HG03025 (cell line): Measurements from ENCODE around the gene TEKT3.

ENCODE experiments used
- ATAC-seq: cut with Tn5 transposase; IDR thresholded peaks from one replicate; pipeline ENCODE4 v1.9.1; 2021; ENCODE audit warnings: mild to moderate bottlenecking, moderate library complexity; ENCODE audit not compliant: unreplicated experiment, low FRiP score

Gene TEKT3

DNA sequence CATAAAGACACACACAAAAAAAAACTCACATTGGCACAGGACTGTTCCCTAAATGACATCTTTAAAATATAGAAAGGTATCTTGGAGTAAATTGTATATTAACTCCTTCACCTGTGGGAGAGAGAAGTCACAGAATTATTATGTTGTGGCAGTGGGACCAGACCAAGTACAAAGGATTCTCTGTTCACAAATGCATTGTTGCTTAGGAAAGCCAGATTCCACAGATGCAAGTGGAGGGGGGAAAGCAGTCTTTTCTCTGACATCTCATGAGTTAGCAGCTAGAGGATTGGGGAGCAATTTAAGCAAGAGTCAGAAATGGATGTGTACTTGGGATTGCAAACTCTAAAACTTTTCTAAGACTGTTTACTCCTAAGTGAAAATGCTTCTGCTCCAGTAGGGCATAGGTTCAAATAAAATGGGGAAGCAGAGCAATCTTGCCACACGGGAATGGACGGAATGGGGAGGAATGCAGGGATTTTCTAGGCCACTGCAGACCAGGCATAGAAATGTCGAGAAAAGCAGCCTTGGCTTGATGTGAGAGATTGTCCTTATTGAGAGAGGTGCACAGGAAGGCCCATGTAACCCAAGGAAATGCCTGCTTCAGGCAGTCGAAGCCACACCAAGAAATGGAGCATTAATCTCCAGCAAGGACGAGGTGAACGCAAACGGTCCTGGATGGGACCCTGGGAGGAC is 72.2 kb downstream of the TEKT3 start:
- ATAC-seq, result no peak

DNA sequence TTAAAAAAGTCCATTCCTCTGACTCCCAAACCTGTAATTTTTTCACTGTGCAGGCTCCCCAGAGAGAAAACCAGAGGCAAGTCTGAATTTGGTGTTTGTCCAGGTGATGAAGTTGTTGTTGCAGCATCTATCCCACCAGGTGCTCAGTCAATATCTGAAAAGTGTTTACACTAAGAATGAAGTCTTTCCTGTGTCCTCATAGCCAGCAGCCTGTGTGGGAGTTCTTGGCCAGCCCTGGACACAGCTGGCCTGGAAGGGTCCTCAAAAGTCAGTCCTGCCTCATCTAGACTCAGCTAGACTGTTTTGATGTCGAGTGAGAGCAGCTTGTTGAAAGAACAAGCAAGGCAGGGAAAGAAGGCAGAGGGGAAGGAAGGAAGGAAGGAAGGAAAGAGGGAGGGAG is 72.9 kb downstream of the TEKT3 start:
- ATAC-seq, result no peak

DNA sequence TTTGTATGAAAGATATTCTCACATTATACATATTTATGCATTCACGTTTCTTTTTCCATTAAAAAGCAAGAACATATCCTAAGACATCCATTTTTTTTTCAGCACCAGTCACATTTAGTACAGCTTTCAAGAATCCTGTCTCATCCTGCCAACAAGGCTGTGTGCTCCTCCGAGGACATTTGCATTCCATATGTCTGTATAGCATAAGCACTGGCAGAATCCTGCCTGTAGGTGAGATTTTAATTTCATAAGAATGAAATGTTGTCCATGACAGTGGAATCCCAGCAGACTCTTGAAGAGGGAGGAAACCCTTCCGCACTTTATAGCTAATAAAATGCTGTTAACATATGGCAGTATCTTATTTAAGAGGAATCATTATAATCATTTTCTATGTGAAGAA is 73.4 kb downstream of the TEKT3 start:
- no peak for ATAC-seq

DNA sequence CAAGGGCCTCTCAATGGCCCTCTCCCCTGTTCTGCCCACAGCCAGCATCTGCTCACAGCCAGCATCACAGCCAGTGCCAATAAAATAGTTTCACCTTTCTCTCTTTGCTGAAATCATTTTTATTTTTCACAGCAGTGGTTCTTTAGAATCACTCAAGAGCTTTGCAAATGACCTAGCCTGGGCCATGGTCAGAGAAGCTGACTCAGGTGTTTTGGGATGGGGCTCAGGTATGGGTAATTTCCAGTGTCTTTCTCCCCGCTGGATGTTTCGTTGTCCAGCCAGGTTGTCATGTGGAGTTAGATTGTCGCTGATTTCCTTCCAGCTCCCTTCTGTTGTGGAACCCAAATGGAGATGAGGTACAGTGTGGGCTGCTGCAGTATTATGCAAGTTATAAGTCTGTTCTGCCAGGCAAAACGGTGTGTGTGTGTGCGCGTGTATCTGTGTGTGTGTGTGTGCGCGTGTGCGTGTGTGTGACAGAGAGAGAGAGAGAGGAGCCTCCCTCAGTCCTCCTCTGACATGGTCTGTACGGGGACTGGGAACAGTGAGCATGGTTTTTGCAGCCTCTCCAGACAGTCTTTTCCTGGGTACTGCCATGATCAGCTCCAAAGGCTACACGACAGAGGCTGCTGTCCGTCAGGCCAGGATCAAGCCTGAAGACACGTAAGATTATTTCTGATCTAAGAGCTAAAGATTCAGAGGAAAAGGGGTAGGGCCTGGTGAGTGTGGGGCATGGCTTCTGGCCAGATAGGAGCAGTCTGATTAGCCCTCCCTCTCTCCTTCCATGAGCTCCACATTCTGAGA is 74.9 kb downstream of the TEKT3 start:
- ATAC-seq, result no peak

DNA sequence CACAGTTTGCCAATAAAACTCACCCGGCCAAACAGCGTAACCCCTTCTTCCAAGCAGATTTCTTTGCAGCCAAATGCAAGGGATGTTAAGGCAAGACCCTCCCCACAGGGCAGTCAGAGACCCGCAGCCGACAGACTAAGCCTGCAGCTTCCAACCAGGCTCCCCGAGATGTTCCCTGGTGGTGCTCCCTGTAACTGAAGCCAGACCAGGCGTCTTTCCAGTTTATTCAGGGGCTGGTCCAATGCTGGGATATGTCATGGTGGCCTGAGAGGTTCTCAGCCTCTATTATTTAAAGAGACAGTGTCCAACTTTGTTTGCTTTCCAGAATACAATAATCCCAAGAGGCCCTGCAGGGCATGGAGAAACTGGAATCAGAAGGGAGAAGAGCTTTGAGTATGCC is 76.3 kb downstream of the TEKT3 start, which contains the start of gene PMP22:
Gene PMP22, minus strand, starts transcription at position 196 of the 400 bp plus-strand sequence. CDS start 4,599 bp downstream, outside the sequence.
- ATAC-seq, result no peak

DNA sequence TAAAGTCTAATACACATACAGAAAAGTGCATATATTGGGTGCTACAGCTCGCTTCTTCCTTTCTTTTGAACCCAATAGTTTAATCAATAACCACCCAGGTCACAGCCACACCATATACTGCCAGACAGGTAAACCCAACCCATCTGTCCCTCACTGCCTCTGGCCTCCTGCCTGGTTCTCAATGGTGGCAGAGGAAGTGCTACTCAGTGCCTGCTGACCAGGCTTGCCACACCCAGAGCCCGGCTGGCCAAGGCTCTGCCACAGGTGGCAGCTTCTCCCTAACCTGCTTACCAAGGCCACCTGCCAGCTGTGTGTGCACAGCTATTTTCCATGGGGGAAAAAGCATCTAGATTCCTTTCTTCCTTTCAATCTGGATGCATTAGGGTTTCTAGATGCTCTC is 76.9 kb downstream of the TEKT3 start:
- ATAC-seq, result no peak

DNA sequence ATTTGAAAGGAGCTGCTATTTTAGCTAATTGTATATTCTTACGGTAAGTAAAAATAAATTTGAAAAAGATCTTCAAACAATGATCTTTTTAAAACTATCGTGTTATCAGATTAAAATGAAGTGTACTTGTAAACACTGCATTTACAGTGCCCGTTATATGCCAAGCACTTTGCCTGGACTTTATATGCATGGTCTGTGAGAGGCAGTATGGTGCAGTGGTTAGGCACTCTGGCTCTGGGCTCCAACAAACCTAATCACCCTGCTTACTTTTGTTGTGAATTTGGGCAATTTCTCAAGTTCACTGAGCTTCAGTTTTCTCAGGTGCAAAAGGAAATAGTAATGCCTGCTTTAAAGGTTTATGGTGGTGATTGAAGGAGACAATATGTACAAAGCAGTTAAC is 77.7 kb downstream of the TEKT3 start:
- ATAC-seq, result no peak

DNA sequence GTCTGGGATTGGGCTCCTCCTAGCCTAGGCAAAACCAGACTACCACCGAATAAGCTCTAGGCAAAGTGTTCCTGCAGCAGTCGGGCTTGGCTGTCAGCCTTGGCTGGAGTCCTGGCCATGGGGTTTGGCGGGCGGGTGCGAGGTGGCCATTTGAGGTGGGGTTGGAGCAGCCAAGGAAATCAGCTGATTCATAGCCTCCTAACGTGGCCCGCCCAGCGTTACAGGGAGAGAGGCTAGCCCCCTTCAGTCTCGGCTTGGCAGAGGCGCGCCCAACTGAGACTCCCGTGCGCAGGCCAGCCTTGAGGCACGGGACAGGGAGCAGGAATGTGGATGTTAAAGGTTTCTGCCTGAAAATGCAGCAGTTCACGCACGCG is 78.2 kb downstream of the TEKT3 start:
- ATAC-seq, result no peak

DNA sequence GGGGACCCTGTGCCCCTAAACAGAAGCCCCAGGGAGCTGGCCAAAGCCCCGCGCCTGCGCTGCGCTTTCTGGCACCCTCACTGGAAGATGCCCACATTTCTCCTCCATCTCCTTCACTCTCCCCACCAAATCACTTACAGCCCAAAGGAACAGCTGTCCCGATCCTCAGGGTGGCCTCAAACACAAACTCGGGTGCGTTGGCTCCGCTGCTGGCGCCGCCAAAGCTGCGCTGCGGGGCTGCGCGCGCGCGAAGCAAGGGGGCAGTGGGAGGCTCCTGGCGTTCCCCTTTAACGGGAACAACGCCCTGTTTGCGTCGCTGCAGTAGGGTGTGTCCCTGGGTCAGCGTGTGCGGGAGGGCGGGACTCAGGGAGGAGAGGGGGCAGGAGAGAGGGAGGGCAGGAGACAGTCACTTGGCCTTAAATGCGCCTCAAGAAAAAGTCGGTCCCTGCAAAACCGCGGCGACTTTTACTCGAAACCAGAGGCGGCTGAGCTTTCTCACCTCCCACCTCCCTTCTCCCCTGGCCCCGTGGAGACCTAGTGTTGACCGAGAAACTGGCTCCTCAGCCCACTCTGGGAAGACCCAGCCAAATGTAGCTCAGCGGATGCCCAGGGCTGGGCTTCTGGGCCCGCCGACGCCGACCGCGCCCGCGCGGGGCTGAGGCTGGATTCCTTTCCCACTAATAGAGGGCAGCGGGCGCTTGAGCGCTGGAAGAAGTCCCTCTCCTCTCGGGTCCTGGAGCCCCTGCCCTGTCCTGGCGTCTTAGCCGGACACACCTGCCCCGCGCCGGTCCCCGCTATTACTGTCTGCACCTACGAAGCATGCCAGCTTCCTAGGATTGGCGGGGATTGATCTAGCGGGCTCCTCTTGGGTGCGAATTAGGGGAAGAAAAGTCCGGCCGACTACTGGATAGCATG is 78.8 kb downstream of the TEKT3 start:
- no peak for ATAC-seq

DNA sequence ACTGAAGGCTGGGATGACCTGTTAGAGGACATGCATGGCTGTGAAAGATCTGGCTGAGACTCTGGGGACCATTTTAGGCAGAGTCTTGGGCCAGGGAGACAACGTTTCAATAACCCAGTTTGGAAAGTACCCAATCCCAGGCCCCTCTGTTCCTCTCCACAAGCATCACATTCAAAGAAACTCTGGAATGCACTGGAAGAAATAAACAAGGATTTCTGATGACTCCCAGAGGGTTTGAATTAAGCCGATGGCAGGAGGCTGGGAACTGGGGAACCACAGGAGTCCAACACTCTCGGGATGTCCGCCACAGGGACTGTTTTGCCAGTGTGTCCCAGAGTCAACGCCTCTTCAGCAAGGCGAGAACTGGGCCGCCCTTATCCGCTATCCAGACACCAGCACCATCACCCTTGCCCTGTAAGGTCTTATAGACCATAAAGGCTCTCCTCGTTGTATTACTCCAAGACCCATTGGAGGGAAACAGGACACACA is 79.6 kb downstream of the TEKT3 start:
- ATAC-seq, result no peak

DNA sequence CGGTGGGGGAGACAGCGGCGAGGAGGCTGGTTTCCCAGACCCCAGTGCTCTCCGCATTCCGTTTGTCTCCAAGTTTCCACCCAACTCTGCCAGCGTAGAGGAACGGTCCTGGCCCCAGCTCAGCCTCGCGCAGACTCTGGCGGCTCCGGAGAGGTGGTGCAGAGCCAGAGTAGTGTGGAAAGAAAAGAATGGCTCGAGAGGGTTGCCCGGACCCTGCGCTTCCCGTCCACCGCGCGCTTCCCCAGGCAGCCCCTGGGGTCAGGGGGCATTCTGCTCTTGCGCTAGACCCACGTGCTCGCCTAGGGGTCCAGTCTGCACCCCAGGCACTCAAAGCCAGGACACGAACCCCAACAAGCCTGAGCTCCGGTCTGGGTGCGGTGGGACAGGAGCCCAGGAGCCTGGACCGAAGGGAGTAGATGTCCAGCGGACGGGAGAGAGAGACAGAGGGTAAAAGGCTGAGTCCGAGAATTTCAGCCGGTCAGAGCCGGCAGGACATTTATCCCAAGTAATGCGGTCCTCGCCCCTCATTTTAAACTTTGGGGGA is 80.1 kb downstream of the TEKT3 start:
- ATAC-seq, result no peak

DNA sequence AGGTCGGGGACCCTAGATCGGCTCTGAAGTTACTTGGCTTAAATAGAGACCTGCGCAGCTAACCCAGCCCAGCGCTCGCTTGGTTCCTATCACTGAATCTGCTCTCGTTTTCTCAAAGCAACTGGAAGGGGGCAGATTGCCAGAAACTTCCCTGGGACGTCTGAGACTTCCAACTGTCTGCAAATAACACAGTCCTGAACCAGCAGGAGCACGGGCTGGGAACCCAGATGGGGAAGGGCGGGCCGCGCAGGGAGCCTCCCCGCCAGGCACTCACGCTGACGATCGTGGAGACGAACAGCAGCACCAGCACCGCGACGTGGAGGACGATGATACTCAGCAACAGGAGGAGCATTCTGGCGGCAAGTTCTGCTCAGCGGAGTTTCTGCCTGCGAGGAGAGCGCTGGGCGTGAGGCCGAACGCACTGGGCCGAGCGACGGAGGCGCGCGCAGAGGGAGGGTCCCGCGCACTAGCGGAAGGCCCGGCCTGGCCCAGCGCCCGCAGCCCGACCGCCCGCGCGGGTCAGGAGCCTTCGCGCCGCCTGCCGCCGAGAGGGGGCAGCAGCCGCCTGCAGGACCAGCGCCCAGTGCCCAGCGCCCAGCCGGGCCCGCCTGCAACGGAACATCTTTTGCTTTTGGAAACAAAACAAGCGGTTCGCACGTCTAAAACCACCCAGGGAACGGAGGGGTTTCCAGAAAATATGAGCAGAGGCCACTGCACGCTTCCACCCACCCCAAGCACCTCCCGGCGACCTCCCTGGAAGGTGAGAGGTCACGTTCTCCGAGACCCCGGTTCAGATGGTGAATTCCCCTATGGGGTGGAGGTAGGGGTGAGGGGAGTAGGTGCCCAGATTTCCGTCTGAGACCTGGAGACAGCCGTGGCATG is 80.8 kb downstream of the TEKT3 start:
- no peak for ATAC-seq

DNA sequence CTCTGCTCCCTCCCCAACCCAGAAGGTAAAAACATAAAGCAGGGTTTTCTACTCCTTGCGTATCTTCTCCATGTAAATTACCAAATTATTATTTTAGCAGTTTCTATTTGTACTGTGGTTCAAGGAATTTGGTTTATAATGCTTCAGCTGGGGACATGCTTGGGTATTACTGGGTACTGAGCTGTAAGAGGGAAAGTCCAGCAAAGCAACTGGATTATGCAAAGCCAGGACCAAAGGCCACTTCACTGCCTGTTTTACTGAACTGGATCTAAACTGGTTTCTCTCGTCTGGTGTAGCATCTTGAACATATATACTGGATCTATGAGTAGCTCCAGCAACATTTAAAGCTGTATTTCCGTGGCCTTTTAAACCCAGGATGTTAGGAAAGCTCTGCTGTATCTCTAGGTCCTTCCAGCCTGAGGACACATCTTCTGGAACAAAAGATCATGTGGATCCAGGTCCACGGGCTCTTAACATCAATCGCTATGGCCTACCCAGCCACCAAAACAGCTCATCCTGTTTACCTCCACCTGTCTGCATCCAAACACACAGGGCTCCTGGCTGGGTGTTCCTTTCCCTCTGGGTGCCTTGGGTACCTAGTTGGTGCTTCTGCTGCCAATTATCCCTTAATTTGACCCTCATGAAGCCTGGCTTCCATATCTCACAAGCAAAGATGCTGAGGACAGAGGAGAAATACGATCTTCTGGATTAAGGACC is 83.4 kb downstream of the TEKT3 start:
- ATAC-seq, result no peak

DNA sequence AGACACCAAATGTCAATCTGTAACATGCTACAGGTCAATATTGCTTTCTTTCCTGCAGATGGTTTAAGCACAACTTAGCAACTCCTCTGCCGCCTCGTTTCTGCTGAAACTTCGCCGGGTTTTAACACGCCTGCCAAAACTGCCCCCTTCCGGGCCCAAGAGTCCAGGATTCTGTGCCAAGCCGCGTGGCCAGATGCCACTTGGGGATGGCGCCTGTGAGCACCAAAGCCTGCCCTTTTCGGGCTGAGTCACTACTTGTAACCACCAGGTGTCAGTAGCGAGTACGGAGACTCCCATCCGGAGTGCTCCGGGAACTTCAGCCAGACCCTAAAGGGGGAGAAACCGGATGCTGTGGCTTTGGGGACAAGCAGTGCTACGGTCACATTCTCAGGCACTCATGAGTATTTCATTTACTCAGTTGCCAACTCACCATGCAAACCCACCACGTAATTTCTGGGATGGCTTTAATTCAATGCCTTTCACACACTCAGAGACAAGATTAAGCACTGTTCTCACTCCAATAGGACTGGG is 84.1 kb downstream of the TEKT3 start:
- no peak for ATAC-seq

DNA sequence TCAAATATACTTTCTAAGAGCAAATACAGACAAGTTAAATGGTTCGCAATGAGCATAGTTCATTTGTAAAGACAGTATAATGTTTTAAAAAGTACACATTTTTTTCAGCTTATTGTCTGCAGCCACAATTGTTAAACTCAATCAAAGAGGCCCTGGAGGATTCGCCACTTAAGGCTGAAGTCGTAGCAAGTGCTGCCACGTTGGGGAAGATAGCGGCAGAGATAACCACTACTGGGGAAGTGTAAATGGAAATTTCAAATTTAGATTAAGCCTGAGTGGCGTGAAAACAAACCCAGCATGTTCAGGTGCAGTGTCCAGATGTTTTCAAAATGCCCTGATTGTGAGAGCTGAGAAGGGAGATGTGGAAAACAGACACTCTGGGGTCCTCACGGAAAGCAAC is 84.7 kb downstream of the TEKT3 start:
- no peak for ATAC-seq

DNA sequence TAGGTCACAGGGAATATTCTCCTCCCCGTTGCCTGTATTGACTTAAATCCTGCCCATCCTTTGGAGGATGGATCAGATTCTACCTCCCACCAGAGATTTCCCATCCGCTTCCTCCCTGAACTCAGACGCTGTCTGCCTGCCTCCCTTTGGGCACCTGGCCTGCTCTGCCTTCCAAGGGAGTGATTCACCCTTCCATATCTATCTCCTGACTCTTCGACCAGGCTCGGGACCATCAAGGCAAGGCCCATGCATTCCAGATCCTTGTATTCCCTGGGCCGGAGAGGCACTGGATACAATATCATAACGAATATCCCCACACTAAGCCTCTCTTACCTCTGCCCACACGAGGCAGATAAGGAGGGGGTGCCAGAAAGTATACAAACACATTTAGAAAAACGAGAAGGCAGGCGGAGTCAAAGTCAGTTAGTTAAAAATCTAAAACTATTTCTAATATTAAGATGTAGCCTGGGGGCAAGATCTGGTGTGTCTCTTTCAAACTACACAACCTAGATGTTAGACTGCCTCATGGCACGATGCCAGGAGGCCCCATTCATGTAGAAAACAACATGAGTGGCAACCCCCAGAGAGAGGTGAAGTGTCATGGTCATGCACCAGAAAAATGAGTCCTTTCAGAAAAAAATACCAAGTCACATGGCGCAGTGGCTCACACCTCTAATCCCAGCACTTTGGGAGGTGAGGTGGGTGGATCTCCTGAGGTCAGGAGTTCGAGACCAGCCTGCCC is 85.5 kb downstream of the TEKT3 start:
- no peak for ATAC-seq
